CD14-positive monocyte (primary cell): ENCODE measurements around the gene PRDM5. TPM values are rescaled to one million over a fixed set of nuclear protein-coding genes. Genes with fewer than 3 reads are reported as not detected.

Experiments
- DNase-seq, 3 donors: peaks; one replicate each; pipeline ENCODE4 v3.0.0-alpha.2; 2011 to 2022
- H2AFZ ChIP-seq: 2 replicates; pipeline ENCODE4 v1.6.0; 2012; ENCODE audit warnings: mild to moderate bottlenecking, low read depth, low read length, inconsistent platforms; ENCODE audit not compliant: insufficient read depth, poor library complexity, severe bottlenecking
- H3K27ac ChIP-seq, 2 donors: 1 replicate in 1 of 2; 2 replicates in 1 of 2; pipeline ENCODE4 v1.5.1; 2012 to 2013; ENCODE audit warnings: low read length in 2 of 2, control low read depth in 1 of 2, inconsistent platforms in 1 of 2, low read depth in 1 of 2, mild to moderate bottlenecking in 1 of 2
- H3K27me3 ChIP-seq, 2 donors: one replicate each; pipeline versions ENCODE4 v1.6.0 to v1.6.1; 2011 to 2013; ENCODE audit warnings: low read length in 2 of 2; ENCODE audit not compliant: control insufficient read depth in 2 of 2, insufficient read depth in 2 of 2
- H3K36me3 ChIP-seq, 2 donors: replicated peaks in 1 of 2; 1 replicate in 1 of 2; 2 replicates in 1 of 2; pipeline versions ENCODE4 v1.5.1 to v1.6.1; 2012 to 2013; ENCODE audit warnings: low read length in 2 of 2, control low read depth in 1 of 2, inconsistent platforms in 1 of 2, mild to moderate bottlenecking in 1 of 2; ENCODE audit not compliant: insufficient read depth in 2 of 2, control insufficient read depth in 1 of 2
- H3K4me1 ChIP-seq, 2 donors: 1 replicate in 1 of 2; 2 replicates in 1 of 2; pipeline versions ENCODE4 v1.5.1 to v1.6.1; 2012 to 2013; ENCODE audit warnings: low read length in 2 of 2, control low read depth in 1 of 2, inconsistent platforms in 1 of 2, mild to moderate bottlenecking in 1 of 2, moderate library complexity in 1 of 2; ENCODE audit not compliant: insufficient read depth in 2 of 2, control insufficient read depth in 1 of 2
- H3K4me2 ChIP-seq: replicated peaks from 2 replicates; pipeline ENCODE3; 2012; ENCODE audit warnings: low read length, moderate library complexity, mild to moderate bottlenecking; ENCODE audit not compliant: poor library complexity, severe bottlenecking; ENCODE audit errors: extremely low read depth
- H3K4me3 ChIP-seq, 3 experiments: fragments of 200-600 bp in 1 of 3; sonication (generic) in 1 of 3; replicated peaks in 1 of 3; 1 replicate in 2 of 3; 2 replicates in 1 of 3; pipeline ENCODE4 v1.5.1; 2011 to 2013; ENCODE audit warnings: low read length in 3 of 3, mild to moderate bottlenecking in 3 of 3, control low read depth in 2 of 3, low read depth in 2 of 3, inconsistent platforms in 1 of 3, moderate library complexity in 1 of 3
- H3K79me2 ChIP-seq: 2 replicates; pipeline ENCODE4 v1.6.0; 2012; ENCODE audit warnings: mild to moderate bottlenecking, control low read depth, inconsistent platforms, low read length, moderate library complexity; ENCODE audit not compliant: insufficient read depth
- H3K9ac ChIP-seq: 2 replicates; pipeline ENCODE4 v1.6.0; 2017; ENCODE audit warnings: low read length, mild to moderate bottlenecking; ENCODE audit not compliant: insufficient read depth, poor library complexity, severe bottlenecking
- H3K9me3 ChIP-seq, 2 donors: replicated peaks in 1 of 2; 1 replicate in 1 of 2; 2 replicates in 1 of 2; pipeline versions ENCODE4 v1.5.1 to v1.6.1; 2012 to 2013; ENCODE audit warnings: low read length in 2 of 2, control low read depth in 1 of 2; ENCODE audit not compliant: control insufficient read depth in 1 of 2, insufficient read depth in 1 of 2
- H4K20me1 ChIP-seq: 2 replicates; pipeline ENCODE4 v1.6.0; 2012; ENCODE audit warnings: mild to moderate bottlenecking, low read length, control low read depth, moderate library complexity; ENCODE audit not compliant: insufficient read depth
- H3K27ac Mint-ChIP-seq, 7 donors: one replicate each; pipeline ENCODE4 v1.8.0; 2020; ENCODE audit warnings: mild to moderate bottlenecking in 7 of 7, mixed read lengths in 7 of 7, moderate library complexity in 6 of 7, inconsistent platforms in 2 of 7
- H3K27me3 Mint-ChIP-seq, 3 donors: one replicate each; pipeline ENCODE4 v1.8.0; 2021 to 2022; ENCODE audit warnings: low read depth in 3 of 3, mild to moderate bottlenecking in 3 of 3, mixed read lengths in 3 of 3, moderate library complexity in 3 of 3, inconsistent platforms in 1 of 3
- H3K36me3 Mint-ChIP-seq, 2 donors: one replicate each; pipeline ENCODE4 v1.8.0; 2020; ENCODE audit warnings: mixed read lengths in 2 of 2, inconsistent platforms in 1 of 2, mild to moderate bottlenecking in 1 of 2
- H3K4me1 Mint-ChIP-seq: one replicate; pipeline ENCODE4 v1.8.0; 2020; ENCODE audit warnings: mild to moderate bottlenecking, mixed read lengths
- H3K4me3 Mint-ChIP-seq, 2 donors: one replicate each; pipeline ENCODE4 v1.8.0; 2020; ENCODE audit warnings: mild to moderate bottlenecking in 2 of 2, mixed read lengths in 2 of 2, moderate library complexity in 1 of 2
- H3K9me3 Mint-ChIP-seq, 7 donors: one replicate each; pipeline ENCODE4 v1.8.0; 2020 to 2022; ENCODE audit warnings: mixed read lengths in 7 of 7, mild to moderate bottlenecking in 6 of 7, moderate library complexity in 6 of 7, inconsistent platforms in 2 of 7
- CTCF ChIP-seq: fragments of 200-600 bp; IDR thresholded peaks from one replicate; pipeline ENCODE4 v1.8.0; 2022; ENCODE audit warnings: antibody characterized with exemption, mild to moderate bottlenecking
- WGBS: methylation state at CpG from one replicate; pipeline ENCODE4 v1.1.5; 2013; ENCODE audit warnings: missing lambda C conversion rate; ENCODE audit not compliant: insufficient coverage; 5-methylcytosine and 5-hydroxymethylcytosine counted together
- intact Hi-C, 2 donors: fragments of 100-400 bp; cut with micrococcal nuclease; formaldehyde crosslinking; loops; one replicate each; pipeline versions ENCODE4 v1.15.0 to v1.15.1; 2023
- polyA plus RNA-seq, 3 donors: library from polyadenylated mRNA; depleted of rRNA in 1 of 3; unstranded in 2 of 3; stranded (reverse) in 1 of 3; fragments of 300-500 nt in 2 of 3; fragments of >200 nt in 1 of 3; fragmentation: Illumina TruSeq in 2 of 3; gene quantifications; 1 replicate in 2 of 3; 2 replicates in 1 of 3; pipeline ENCODE4 v1.2.3, GENCODE V29; 2012 to 2021

Gene PRDM5
- polyA plus RNA-seq, 3 donors, result 0.12 to 0.25 (median 0.17) TPM

GRCh38 chr4:120761070-120761469 is 161.5 kb downstream of the PRDM5 start:
- TF ChIP-seq CTCF, result no peak
- H3K9ac ChIP-seq, result no peak overlapping the region
- intact Hi-C loops, result no loop called here
- no peak overlapping the region for H3K4me3 Mint-ChIP-seq
- H3K36me3 ChIP-seq, result no peaks in the 10 kb centered on the region
- no peak overlapping the region for H2AFZ ChIP-seq
- no peak for DNase-seq
- no peaks in the 10 kb centered on the region for H4K20me1 ChIP-seq
- H3K27me3 Mint-ChIP-seq, result peaks cover 0 to 2% (median 0%) of the 10 kb centered on the region in 3 donors
- no peaks in the 10 kb centered on the region for H3K27me3 ChIP-seq
- no peaks in the 10 kb centered on the region for H3K36me3 Mint-ChIP-seq
- H3K4me1 Mint-ChIP-seq, result peaks cover 9% of the 10 kb centered on the region
- no CpG with 5 or more reads among the region's 2 CpGs for WGBS
- no peak overlapping the region for H3K4me2 ChIP-seq
- no peaks in the 10 kb centered on the region for H3K79me2 ChIP-seq
- H3K4me1 ChIP-seq, result peaks cover 5 to 10% of the 10 kb centered on the region in 2 donors
- no peak overlapping the region for H3K4me3 ChIP-seq
- H3K9me3 Mint-ChIP-seq, result peaks cover 2 to 7% (median 5%) of the 10 kb centered on the region in 7 donors
- no peak overlapping the region for H3K27ac ChIP-seq
- H3K9me3 ChIP-seq, result no peaks in the 10 kb centered on the region
- no peak overlapping the region for H3K27ac Mint-ChIP-seq

GRCh38 chr4:120760047-120760446 is 162.5 kb downstream of the PRDM5 start:
- no peaks in the 10 kb centered on the region for H3K36me3 ChIP-seq
- no peaks in the 10 kb centered on the region for H3K9me3 ChIP-seq
- H3K79me2 ChIP-seq, result no peaks in the 10 kb centered on the region
- no peaks in the 10 kb centered on the region for H3K4me1 ChIP-seq
- no peak for DNase-seq
- Mint-ChIP-seq H3K27ac (no peak overlapping the region), H3K4me3 (no peak overlapping the region), H3K9me3 (peaks cover 2 to 7% (median 5%) of the 10 kb centered on the region in 7 donors), H3K4me1 (no peaks in the 10 kb centered on the region), H3K27me3 (no peaks in the 10 kb centered on the region), H3K36me3 (no peaks in the 10 kb centered on the region)
- intact Hi-C loops, result no loop called here
- TF ChIP-seq CTCF, result no peak
- no peak overlapping the region for H3K9ac ChIP-seq
- no peaks in the 10 kb centered on the region for H4K20me1 ChIP-seq
- H3K27ac ChIP-seq, result no peak overlapping the region
- no peak overlapping the region for H3K4me2 ChIP-seq
- H3K4me3 ChIP-seq, result no peak overlapping the region
- no peak overlapping the region for H2AFZ ChIP-seq
- WGBS, result no CpG with 5 or more reads among the region's 2 CpGs
- H3K27me3 ChIP-seq, result no peaks in the 10 kb centered on the region
